Embryonic facial prominence (tissue), 1 donor: ENCODE results near the gene SEC11A.
A peak's percentile ranks its signal among the peaks of the same experiment; 100 is the strongest.
"Not testable (repeated sequence)": the region's sequence is repeated elsewhere in the genome, so short reads cannot be mapped to it uniquely, and the experiment has no call there.

Experiments
- DNase-seq: peaks from one replicate; pipeline ENCODE4 v3.0.0-alpha.2; 2016; ENCODE audit errors: extremely low spot score

The SEC11A gene

DNA sequence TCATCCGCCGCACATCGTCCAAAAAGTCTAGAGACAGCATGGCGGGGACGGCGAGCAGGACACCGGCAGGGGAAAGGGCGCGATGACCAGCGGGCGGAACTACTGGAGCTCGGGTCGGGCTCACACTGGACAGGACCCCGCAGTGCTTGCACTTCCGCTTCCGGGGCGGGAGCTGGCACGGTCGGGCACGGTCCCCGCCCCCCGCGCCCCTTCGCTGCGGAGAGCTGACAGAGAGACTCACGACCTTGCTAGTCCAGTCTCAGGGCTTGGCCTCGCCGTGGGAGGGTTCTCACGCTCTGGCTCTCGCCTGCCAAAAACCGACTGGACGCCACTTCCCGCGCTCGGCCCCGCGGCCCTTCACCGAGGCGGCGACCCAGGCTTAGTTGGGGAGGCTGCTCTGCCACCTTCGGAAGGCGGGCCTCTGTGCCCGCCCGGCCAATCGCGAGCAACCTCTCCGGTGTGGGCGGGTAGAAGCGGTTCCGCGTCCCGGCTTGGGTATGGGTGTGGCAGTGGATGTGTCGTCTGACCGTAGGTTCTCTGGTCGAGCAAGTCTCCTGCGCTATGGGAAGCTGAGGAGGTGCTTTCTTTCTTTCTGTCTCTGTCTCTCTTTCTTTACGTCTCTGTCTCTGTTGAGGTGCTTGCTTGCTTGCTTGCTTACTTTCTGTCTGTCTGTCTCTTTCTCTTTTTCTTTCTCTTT is at the start of gene SEC11A:
TSS of gene SEC11A (minus strand) at position 104 of the 697 bp plus-strand sequence. CDS start at position 40, 64 bp downstream.
- peak; percentile 59 for DNase-seq

- DNase-seq: no peak
These were observed 49.7 kb upstream of the SEC11A start for GRCh38 chr15:84765675-84766074.

- DNase-seq: no peak
These were observed 49.0 kb upstream of the SEC11A start for GRCh38 chr15:84764989-84765388.

GRCh38 chr15:84764585-84764984 is 48.6 kb upstream of the SEC11A start:
- DNase-seq: no peak

GRCh38 chr15:84762840-84763572 is 47.1 kb upstream of the SEC11A start:
- no peak for DNase-seq

DNA sequence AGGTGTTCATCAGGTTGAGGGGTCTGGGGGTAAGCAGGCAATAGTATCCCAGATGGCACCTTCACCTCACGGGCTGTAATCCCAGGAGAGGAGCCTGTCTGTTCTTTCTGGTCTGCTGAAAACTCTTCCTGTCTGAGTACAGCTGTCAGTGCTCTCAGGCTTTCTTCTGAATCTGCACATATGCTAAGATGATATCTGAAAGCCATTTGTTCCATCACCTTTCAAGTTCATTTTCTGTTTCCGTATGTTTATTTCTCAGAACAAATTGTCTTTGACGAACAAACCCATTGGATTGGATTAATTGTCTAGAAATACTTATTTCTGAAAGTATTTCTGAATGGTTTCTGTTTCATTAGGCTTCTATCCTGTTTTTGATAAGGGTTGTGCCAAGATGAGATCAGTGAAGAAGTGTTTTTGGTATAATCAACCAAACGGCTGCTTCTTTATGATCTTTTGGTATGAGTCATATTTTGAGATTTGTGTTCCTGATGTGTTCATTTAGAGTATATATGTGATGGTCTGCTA is 45.7 kb upstream of the SEC11A start:
- no peak for DNase-seq

DNA sequence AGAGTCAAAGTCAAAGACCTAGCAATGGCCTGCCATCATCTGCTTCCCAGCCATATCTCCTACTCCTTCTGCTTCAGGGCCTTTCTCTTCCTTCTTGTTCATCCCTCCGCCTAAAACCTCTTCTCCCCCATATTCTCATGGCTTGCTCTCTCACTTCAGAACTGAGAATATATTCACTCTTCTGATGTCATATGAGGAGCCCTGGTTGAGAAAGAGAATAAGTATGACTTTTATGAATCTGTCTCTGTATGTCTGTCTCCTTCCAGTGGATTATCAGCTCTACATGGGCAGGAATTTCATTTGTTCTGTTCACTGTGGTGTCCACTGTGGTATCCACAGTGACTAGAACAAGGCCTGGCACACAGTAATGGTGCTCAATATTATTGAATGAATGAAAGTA is 44.3 kb upstream of the SEC11A start:
- DNase-seq: no peak

DNA sequence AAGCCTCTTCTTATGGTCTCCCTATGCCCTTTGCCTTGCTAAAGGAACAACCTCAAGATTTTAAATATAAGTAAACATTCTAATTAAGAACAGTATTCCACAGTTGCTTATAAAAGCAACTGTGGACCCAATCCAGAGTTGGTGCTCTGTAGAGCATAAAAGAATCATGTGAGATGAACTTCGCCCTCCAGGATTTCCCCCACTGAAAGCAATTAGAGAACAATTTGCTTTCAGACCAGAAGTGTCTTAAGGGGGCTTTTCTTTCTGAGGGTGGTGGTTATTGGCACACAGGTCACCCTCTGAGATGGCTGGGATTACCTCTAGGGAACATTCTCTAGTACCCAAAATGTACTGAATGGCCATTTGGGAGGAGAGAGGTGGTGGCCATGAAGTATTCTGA is 43.1 kb upstream of the SEC11A start:
- no peak for DNase-seq

- DNase-seq: no peak
These were observed 40.0 kb upstream of the SEC11A start for GRCh38 chr15:84755736-84756527.

- not testable (repeated sequence) for DNase-seq
These were observed 39.0 kb upstream of the SEC11A start for GRCh38 chr15:84754889-84755288.

DNA sequence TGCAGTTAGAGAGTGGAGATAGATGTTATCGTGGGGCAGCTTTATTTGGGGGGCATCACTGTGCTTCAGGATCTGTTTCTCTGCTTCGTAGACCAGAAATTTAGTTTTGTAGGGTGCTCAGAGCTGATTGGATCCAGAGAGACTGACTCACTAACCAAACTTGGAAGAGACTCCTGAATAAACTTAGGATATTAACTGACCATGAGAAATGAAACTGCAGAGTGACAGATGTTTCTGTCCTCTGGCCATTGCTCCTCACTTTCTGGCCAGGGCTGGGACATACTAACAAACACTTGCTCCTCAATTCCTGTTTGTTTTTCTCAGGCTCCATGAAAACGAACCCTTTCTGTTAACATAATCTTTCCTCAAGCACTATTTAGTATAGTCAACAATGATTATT is 36.8 kb upstream of the SEC11A start:
- no peak for DNase-seq

- DNase-seq: no peak
These were observed 36.3 kb upstream of the SEC11A start for GRCh38 chr15:84752195-84752594.

DNA sequence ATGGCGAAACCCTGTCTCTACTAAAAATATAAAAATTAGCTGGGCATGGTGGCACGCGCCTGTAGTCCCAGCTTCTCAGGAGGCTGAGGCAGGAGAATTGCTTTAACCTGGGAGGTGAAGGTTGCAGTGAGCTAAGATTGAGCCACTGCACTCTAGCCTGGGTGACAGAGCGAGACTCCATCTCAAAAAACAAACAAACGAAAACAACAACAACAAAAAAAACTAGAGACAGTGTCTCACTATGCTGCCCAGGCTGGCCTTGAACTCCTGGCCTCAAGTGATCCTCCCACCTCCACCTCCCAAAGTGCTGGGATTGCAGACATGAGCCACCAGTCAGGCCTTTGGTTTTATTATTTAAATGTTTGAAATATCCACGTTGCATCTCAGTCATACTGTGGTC is 35.8 kb upstream of the SEC11A start:
- not testable (repeated sequence) for DNase-seq

DNA sequence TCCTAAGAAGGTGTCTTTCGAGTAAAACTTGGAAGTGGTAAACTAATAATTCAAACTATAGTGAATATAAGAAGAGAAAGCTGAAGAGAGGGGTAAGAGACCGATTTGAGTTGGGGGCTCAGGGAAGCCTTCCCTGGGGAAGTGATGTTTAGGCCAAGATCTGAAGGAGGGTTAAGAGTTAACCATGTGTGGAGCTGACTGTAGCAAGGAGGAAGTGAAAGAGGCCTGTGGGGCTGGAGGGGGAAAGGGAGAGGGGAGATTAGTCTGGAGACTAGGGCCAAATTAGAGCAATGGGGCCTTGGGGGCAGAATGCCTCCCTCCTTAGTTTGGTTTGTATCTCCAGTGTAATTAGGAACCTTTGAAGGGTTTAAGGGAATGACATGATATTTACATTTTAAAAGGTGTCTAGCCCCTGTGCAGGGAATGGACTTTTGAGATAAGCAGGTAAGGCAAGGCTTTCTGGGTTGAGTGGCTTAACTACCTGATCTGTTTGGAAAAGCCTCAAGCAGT is 34.7 kb upstream of the SEC11A start:
- DNase-seq: no peak

GRCh38 chr15:84749111-84749991 is 33.4 kb upstream of the SEC11A start:
- no peak for DNase-seq

GRCh38 chr15:84748274-84749110 is 32.6 kb upstream of the SEC11A start, which contains the start of gene ZNF592:
TSS of gene ZNF592 (plus strand) at chr15:84748592. CDS start at chr15:84782676, 34,084 bp downstream.
- no peak for DNase-seq

- peak; percentile 34 for DNase-seq
These were observed 31.7 kb upstream of the SEC11A start for GRCh38 chr15:84747416-84748273.

- no peak for DNase-seq
These were observed 25.2 kb upstream of the SEC11A start for GRCh38 chr15:84741121-84741520.

DNA sequence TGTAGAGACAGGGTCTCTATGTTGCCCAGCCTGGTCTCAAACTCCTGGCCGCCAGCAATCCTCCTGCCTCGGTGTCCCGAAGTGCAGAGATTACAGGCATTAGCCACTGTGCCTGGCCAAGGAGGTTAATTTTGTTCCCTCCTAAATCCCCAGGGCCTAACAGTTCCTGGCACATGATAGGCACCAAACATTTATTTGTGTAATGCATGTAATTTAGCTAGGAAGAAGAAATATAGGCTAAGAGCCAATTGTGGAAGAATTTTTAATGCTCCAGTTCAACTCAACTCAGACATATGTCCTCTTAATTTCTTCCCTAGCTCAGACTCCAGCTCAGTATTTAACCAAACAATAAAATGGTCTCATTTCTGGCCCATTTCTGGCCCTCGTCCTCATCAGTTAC is 24.8 kb upstream of the SEC11A start:
- DNase-seq: no peak
